Fibroblast of villous mesenchyme (primary cell): ENCODE data around the gene RAP1A. TPM values are rescaled to one million over a fixed set of nuclear protein-coding genes. Genes with fewer than 3 reads are reported as not detected.
A peak's percentile ranks its signal among the peaks of the same experiment; 100 is the strongest.

Experiments used
- DNase-seq: peaks from one replicate; pipeline ENCODE4 v3.0.0-alpha.2; 2010; ENCODE audit warnings: low read depth
- H3K4me3 ChIP-seq: 2 replicates; pipeline ENCODE4 v1.5.1; 2011; ENCODE audit warnings: low read depth, mild to moderate bottlenecking, low read length
- CTCF ChIP-seq: IDR thresholded peaks from 2 replicates; pipeline ENCODE4 v1.5.1; 2012; ENCODE audit warnings: low read depth, mild to moderate bottlenecking, low read length; ENCODE audit not compliant: insufficient read depth
- total RNA-seq: library from RNA; depleted of rRNA; stranded (reverse); fragments of >200 nt; gene quantifications from 2 replicates; pipeline ENCODE4 v1.2.3, GENCODE V29; 2012

RAP1A gene
- total RNA-seq, 1 donor, result 25.5 TPM

- H3K4me3 ChIP-seq, result no peak overlapping the region
- no peak for TF ChIP-seq CTCF
- DNase-seq, result no peak
Observed at GRCh38 chr1:111596499-111596898, 23.1 kb upstream of the RAP1A start.

GRCh38 chr1:111597426-111597825 lies 22.2 kb upstream of the RAP1A start:
- TF ChIP-seq CTCF, result no peak
- peak; percentile 84 for DNase-seq
- no peak overlapping the region for H3K4me3 ChIP-seq

- no peak overlapping the region for H3K4me3 ChIP-seq
- TF ChIP-seq CTCF, result no peak
- no peak for DNase-seq
Observed at GRCh38 chr1:111598544-111598943, 21.0 kb upstream of the RAP1A start.

GRCh38 chr1:111599781-111600693 lies 19.6 kb upstream of the RAP1A start:
- DNase-seq, result no peak
- no peak for TF ChIP-seq CTCF
- no peak overlapping the region for H3K4me3 ChIP-seq

GRCh38 chr1:111600886-111601386 lies 18.7 kb upstream of the RAP1A start:
- TF ChIP-seq CTCF, result no peak
- DNase-seq, result no peak
- no peak overlapping the region for H3K4me3 ChIP-seq

GRCh38 chr1:111602302-111602701 lies 17.3 kb upstream of the RAP1A start:
- DNase-seq, result no peak
- H3K4me3 ChIP-seq, result no peak overlapping the region
- no peak for TF ChIP-seq CTCF
